ENCODE measurements around the gene CPEB1.
"Not testable (repeated sequence)": the region's sequence is repeated elsewhere in the genome, so short reads cannot be mapped to it uniquely, and the experiment has no call there.

DNA sequence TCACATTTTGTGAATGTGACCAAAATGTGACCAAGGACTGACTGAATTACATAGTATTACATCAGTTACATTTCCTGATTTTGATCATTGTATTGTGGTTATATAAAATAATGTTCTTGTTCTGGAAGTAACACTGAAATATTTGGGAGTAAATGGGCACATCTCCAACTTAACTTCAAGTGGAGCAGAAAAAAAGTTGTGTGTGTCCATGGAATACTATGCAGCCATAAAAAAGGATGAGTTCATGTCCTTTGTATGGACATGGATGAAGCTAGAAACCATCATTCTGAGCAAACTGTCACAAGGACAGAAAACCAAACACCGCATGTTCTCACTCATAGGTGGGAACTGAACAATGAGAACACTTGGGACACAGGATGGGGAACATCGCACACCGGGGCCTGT lies 112.7 kb downstream of the CPEB1 start:
- TF ChIP-seq EP300, POLR2A (IDR thresholded peaks at IDR 0.05): not testable (repeated sequence)
- TF ChIP-seq, protein P1, sequence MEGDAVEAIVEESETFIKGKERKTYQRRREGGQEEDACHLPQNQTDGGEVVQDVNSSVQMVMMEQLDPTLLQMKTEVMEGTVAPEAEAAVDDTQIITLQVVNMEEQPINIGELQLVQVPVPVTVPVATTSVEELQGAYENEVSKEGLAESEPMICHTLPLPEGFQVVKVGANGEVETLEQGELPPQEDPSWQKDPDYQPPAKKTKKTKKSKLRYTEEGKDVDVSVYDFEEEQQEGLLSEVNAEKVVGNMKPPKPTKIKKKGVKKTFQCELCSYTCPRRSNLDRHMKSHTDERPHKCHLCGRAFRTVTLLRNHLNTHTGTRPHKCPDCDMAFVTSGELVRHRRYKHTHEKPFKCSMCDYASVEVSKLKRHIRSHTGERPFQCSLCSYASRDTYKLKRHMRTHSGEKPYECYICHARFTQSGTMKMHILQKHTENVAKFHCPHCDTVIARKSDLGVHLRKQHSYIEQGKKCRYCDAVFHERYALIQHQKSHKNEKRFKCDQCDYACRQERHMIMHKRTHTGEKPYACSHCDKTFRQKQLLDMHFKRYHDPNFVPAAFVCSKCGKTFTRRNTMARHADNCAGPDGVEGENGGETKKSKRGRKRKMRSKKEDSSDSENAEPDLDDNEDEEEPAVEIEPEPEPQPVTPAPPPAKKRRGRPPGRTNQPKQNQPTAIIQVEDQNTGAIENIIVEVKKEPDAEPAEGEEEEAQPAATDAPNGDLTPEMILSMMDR (IDR thresholded peaks at IDR 0.05), result not testable (repeated sequence)

All from stomach (tissue), 4 donors.